ENCODE measurements around the gene ARHGEF28. TPM values are rescaled to one million over a fixed set of nuclear protein-coding genes. Genes with fewer than 3 reads are reported as not detected.

The ARHGEF28 gene
- polyA plus RNA-seq, 1 donor: 3.0 TPM

DNA sequence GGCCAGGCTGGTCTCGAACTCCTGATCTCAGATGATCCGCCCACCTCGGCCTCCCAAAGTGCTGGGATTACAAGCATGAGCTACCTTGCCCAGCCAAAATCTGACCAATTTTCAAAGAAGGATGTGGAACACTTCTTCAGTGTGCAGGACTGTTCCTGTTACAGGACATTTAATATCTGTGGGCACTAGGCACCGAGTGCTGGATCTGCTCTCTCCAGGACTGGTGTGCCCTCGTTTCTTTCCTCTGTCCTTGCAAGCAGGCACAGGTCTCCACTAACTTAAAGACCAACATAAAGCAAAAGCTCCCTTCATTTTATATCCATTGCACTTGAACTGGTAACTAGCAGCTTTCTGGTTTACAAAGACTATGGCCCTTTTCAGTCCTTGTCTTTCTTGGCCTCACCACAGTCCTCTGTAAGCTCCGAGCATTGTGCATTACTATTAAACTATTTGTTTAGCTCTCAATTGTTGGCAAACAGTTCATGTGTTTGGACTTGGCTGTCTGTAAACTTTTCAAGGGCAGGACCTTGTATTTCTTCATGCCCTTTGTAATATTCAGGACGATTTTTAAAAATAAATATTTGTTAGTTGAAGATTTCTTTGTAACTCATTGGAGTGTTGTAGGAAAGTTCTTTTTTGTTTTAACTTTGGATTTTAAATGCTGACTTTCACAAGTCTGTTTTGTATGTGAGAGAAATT, 37.3 kb downstream of the ARHGEF28 start:
- DNase-seq: no peak

DNA sequence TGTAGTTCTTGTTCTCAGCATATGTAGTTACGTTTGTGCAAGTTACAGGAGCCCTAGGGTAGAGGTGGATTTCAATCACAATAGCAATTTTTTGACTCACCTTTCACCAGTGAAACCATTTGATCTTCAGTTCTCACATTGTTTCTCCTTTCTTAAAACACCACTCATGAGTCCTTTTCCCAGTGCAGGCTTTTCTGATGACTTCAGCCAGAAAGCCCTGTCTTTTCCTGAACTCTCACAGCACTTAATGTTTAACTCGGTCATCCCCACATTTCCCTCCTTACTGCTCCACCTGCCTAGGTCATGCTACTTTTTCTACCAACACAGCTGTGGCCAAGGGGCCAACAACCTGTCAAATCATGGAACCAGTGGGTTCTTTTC, 37.9 kb downstream of the ARHGEF28 start:
- DNase-seq: no peak

DNA sequence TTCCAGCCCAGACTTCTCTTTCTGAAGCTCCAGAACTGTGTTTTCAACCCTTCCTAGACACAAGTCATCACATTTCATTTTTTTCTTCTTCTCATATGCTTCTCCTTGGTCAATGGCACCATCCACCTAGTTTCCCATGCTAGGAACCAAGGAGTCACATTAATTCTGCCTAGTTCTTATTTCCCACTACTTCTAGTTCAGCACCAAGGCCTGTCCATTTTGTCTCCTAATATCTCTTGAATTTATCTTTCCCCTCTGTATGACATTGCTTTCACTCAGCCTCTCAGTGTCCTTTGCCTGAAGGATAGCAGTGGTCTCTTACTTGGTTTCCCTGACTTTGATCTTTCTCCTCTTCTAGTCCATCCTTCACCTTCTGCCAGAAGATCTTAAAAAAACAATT, 38.8 kb downstream of the ARHGEF28 start:
- DNase-seq: no peak

DNA sequence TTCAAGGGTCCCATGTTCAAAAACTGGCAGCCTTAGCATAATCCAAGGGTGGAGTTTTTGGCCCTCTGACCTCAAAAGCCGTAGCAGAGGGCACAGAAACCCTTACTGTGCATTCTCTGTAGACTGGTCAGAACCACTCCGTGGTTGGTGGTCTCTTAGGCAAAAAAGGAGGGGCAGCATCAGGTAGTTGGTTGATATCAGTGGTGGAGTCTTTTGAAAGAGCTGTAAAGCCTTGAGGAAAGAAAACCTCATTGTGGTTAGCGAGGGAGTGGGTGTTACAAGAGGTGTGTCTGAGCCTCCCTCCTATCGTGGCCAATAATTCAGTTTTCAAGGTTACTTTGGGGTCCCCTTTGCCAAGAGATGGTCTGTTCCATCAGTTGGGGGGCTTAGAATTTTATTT, 40.9 kb downstream of the ARHGEF28 start:
- DNase-seq: no peak

DNA sequence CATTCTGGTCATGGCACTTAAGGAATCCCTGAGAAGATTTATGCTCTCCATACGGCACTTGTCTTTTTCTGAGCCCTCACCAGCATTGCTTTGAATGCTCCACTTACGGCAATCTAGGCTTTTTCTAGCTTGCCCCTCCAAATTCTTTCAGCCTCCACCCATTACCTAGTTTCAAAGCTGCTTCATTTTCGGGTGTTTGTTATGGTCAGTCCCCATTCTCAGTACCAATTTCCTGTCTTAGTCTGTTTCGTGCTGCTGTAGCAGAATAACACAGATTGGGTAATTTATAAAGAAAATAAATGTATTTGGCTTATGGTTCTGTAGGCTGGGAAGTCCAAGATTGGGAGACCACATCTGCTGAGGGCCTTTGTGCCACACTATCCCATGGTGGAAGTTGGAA, 42.0 kb downstream of the ARHGEF28 start:
- DNase-seq: no peak

DNA sequence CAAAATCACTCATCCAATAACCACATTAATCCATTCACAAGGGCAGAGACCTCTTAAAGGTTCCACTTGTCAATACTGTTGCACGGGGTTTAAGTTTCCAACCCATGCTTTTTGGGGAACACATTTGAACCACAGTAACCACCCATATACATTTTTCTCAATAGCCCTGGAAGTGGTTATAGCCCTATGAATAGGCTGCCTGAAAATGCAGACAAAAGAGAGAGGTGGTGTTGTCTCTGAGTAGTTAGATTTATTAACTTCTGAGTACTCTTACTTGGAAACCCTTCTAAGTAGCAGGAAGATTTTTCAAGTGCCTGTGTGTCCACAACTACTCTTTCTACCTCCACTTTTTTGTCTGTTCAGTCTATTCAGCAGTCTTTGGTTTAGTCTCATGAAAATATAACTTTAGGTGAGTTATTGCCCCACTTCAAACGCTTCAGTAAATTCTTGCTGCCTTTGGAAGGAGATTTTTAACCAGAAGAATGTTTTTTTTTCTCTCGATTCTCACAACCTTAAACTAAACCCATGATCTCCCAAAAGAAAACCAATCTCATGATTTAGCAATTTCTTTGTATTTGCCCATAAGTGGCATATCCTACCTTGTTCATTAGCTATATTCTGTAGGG, 42.6 kb downstream of the ARHGEF28 start:
- no peak for DNase-seq

DNA sequence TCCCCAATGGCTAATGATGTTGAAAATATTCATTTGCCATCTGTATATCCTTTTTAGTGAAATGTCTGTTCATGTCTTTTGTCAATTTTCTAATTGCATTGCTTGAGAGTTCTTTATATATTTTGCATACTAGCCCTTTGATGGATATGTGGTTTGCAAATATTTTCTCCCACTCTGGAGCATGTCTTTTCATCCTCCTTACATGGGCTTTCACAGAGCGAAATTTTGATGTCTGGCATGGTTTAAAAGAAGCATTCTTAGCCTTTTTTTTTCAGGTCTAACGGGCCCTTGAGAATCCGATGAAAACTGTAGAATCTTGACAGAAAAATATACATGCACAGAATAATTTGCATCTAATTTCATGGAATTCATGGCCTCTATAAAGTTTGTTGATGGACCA, 44.7 kb downstream of the ARHGEF28 start:
- DNase-seq: no peak

DNA sequence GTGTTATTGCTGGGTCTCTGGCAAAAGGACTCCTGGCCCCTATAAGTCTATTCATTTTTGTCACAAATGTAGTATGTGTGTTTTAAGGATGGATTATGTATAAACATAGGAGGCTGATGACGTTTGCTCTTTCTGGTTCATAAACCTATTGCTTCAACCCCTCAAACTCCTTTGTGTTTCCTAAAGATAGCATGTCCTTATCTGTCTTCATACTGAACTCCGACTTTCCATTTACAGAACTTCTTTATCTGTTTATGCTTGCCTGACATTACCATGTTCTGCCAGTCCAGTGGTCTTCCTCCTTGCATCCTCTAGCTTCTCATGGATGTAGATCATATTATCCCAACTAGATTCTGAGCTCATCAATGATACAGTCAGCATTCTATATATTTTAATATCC, 46.1 kb downstream of the ARHGEF28 start:
- DNase-seq: no peak

DNA sequence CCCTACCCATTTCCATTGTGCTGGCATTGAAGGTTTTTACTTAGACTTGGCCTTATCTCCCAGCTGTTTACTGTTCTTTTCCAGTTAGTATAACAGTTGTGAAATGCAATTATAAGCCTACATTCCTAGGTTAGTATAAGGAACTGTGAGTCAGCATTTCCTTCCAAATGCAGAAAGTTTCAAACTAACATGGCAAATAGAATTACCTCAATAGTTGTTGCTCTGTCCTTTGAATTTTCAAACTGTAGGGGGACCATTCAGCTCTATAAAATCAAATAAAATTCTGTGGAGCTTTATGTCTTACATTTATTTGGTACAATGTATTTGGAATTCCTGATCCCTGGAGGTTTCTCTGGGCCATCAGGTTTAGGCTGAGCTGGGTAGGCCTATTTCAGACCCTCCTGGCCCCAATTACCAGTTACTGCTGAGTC, 47.2 kb downstream of the ARHGEF28 start:
- no peak for DNase-seq

DNA sequence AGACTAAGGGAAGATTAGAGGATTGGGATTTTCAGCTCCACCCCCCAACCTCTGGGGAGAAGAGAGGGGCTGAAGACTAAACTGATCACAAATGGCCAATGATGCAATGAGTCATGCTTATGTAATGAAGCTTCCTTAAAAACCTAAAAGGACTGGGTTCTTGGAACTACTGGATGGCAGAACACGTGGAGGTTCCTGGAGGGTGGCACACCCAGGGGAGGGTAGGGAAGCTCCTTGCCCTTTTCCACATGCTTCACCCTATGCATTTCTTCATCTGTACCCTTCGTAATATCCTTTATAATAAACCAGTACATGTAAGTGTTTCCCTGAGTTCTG, 48.6 kb downstream of the ARHGEF28 start:
- no peak for DNase-seq

DNA sequence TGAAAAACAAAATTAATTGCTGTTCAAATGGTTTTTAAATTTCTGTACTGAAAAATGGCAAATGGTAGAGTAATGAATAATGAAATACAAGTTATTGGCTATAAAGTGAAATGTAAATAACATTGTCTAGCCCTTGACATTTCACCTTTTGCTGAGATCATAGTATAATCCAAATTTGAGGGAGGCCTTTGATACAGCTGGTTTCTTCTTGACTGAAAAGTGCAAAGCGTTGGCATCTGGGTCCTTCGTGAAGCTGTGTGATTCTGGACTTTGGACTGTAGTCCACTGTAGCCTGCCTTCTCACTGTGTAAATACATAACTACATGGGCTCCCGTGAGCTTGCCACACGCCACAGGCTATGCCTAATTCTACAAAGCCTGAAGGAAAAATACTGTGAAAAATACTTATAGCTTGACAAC, 52.3 kb downstream of the ARHGEF28 start:
- no peak for DNase-seq

DNA sequence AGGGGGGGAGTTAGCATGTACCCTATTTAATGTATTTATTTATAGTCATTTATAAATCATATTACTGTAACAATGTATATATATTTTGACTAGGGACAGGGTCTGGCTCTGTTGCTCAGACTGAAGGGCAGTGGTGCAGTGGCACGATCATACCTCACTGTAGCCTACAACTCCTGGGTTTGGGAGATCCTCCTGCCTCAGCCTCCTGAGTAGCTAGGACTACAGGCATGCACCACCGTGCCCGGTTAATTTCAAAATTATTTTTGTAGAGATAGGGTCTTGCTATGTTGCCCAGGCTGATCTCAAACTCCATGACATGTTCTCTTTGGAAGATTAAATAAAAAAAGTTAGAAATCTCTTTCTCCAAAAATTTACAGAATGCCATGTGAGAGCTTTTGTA, 52.8 kb downstream of the ARHGEF28 start:
- DNase-seq: no peak

DNA sequence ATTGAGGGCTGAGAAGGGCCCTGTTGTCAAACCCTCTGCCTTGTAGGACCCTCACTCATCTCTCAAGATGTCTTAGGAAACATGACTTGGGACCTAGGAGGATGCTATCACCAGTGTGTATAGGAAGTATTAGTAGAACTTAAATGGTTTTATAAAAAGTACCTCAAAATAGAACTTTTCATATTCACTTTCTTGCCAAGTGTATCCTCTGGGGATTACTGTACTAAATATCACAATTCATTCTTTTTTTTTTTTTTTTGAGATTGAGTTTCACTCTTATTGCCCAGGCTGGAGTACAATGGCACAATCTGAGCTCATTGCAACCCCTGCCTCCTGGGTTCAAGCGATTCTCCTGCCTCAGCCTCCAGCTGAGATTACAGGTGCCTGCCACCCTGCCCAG, 56.2 kb downstream of the ARHGEF28 start:
- no peak for DNase-seq

DNA sequence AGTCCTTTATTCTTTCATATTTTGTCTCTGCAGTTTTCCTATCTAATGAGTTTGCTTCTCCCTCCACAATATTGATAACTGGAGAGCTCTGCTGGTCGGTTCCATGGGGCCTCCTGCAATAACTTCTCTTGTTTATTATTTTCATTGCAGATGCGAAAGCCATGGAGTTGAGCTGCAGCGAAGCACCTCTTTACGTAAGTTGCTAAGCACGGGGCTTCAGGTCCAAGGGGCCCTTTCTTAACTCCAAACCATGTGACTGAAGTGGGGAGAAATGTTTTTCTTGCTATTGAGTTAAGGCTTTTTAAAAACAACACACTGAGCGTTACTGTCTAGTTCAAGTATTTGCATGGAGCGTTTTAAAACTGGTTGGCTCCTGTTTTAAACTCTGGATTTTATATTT, 58.7 kb downstream of the ARHGEF28 start:
- DNase-seq: no peak

DNA sequence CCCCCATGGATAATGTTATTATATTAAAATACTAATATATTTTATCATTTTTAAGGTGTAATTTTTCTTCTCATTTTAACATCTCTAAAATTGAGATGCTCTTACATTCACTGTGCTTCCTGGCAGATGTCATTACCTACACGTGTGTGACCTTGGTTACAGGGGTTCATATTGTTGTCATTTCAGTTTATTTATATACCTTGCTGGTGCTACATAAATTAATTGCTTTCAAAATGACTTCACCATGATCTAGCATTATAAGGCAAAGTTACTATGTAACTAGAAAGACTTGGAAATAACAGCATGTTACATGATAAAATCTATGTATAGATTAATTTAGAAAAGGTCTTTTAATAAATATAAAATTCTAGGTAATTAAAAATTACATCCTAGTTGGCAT, 60.9 kb downstream of the ARHGEF28 start:
- no peak for DNase-seq

DNA sequence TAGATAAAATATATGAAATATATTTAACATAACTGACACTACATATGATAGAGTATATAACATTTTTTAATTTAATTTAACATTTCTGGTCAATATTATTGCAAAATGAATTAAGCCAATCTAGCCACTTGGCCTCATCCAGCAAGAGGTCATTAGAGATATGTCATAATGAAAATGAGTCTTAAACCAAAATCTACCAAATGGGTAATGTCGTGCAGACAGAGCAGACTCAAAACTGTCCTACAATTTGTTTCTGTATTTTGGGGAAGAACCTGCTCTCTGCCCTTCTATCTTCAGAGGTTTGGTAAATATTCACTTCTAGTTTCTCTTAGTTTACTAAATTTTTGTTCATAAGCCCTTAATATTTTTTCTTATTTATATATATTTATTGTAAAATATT, 61.4 kb downstream of the ARHGEF28 start:
- DNase-seq: no peak

DNA sequence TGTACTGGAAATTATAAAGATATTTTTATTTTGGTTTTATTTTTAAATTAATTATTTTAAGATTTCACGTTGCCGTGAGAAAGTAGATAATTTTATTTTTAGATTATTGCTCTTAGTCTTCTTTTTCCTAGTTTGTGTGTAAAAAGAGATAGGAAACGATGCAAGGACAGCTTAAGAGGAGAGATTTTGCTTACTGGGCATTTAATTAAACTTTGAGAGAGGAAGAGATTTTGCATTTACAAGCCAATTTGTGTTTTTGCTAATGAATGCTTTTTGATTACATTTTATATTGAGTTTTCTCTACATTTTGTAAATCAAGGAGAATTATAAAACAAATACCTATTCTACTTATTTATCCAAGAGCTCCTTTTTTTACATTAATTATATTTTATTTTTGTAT, 64.0 kb downstream of the ARHGEF28 start:
- DNase-seq: no peak

DNA sequence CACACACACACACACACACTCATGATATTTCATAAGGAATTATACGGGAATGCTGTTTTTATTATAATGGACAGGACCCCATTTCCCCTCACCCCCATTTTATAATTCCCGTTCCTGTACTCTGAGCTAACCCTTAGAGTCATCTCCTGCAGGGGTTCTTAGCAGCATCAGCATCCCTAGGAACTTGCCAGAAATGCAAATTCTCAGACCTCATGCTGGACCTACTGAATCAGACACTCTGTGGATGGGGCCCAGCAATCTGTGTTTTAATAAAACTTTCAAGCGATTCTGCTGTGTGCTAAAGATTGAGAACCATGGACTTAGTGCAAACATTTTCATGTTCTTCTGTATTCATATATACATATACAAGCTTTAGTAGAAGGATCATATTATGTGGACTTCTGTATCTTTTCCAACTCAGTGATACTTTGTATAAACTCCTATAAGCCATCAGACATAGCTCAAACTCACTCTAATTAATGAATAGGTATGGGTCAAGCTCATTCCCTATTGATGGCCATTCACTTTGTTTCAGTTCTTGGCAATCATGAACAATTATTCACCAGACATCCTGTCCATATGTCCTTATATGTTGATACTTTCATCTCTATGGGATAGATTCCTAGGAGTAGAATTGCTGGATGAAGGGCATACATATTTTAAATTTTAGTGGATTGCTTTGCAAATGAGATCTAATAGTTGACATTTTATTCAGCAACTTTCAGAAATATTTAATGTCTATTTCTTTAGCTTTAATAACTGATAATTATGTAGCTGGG, 65.5 kb downstream of the ARHGEF28 start:
- DNase-seq: no peak

DNA sequence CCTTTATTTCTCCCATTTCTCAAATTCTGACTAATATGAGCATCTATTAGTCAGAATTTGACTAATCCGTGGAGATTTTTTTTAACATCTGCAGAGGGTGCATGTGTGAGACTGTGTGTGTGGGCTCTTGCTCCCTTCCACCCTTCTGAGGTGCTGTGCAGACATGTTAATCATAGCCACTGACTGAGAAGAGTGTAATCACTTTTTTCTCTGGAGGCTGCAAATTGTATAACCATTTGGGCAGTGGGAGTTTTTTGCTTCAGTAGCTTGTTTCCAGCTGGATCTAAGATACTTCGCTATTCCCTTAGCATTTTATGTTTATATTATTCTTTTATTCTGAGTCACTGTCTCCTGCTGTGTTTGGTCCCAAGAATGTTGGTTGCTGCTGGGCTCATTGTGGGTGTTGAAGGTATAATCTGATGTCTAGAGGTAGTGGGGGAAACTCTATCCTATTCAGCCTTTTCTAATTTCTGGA, 66.2 kb downstream of the ARHGEF28 start:
- no peak for DNase-seq

DNA sequence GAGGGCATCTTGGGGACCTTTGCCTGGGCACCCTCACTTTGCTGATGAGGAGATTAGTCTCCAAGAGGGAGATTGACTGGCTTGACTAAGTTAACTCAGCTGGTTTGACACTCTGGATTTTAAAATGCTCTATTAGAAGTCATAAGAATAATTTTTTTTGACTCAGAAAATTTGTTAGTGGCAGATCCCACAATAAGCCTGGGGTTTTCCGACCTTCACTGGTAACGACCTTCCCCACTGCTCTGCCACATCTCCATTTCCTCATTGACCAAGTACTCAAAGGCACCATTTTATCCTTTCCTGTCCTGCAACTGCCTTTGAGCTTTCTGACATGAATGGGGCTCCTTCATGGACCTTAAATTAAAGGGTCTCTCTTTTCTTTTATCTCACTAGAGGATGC, 67.0 kb downstream of the ARHGEF28 start:
- no peak for DNase-seq

DNA sequence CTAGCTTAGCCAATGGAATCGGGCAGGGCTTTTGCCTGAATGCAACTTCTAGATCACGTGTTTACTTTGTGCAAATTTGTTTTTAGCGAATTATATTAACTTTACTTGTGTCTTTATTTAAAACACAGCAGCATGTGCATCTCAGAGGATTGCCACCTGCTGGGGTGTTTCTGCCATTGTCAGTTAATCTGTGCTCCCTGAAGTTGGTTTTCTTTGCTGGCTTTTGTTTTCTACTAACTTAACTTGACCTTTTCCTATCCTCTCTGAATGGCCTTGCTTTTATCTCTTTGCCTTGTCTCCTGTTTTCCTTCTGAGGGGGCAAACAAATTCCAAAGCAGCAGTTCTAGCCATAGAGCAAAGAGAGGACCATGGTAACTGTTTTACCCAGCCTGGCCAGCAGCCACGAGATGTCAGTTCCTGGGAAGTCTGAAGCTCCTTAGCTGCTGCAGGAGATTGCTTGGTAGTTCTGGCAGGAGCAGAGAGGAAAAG, 67.6 kb downstream of the ARHGEF28 start:
- no peak for DNase-seq

DNA sequence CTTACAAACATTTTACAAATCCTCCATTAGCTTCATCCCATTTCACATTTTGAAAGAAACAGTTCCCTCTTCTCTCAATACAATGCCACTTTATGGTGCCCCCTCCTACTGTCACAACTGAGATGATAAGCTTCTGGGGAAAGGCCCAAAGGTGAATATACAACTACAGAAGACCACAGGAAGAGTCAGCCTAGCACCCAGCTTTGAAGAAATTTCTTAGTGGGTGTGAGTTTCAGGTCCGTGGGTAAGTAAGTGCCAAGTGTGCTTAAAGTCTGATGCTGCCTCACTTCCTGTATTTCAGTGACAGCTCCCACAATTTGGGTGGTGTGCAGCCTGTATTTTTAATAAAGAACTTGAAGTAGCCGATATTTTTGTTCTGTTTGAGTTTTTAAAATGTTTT, 68.1 kb downstream of the ARHGEF28 start:
- no peak for DNase-seq

DNA sequence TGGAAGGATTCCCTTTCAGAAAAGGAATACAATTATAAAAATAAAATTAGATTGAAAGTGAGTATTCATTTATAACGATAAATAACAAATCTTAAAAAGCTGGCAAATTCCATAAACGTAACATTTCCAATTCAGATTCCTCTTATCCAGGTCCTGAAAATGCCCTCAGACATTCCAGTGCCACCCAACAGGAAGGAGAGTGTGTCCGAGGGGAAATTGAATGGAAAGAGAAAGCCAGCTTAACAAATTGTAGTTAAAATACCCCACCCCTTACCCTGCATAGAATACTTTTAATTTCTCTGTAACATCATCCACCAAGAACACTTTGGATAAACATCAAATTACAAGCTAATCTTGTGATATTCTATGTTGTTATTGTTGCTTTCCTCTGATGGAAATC, 72.0 kb downstream of the ARHGEF28 start:
- no peak for DNase-seq

DNA sequence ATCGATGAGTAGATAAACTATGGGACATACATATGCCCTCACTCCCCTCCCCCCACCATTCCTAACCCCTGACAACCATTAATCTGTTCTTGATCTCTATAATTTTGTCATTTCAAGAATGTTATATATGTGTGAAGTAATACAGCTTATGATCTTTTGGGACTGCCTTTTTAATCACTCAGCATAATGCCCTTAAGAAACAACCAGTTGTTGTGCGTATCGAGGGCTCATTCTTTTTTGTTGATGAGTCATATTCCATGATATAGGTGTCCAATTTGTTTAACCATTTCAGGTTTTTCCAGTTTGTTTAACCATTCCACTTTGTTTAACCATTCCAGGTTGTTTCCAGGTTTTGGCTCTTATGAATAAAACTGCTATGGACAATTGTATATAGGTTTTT, 75.6 kb downstream of the ARHGEF28 start:
- DNase-seq: no peak
